ENCODE results near the gene PIP5K1B.
A peak's percentile ranks its signal among the peaks of the same experiment; 100 is the strongest.
"Not testable (repeated sequence)": the region's sequence is repeated elsewhere in the genome, so short reads cannot be mapped to it uniquely, and the experiment has no call there.

PIP5K1B gene

DNA sequence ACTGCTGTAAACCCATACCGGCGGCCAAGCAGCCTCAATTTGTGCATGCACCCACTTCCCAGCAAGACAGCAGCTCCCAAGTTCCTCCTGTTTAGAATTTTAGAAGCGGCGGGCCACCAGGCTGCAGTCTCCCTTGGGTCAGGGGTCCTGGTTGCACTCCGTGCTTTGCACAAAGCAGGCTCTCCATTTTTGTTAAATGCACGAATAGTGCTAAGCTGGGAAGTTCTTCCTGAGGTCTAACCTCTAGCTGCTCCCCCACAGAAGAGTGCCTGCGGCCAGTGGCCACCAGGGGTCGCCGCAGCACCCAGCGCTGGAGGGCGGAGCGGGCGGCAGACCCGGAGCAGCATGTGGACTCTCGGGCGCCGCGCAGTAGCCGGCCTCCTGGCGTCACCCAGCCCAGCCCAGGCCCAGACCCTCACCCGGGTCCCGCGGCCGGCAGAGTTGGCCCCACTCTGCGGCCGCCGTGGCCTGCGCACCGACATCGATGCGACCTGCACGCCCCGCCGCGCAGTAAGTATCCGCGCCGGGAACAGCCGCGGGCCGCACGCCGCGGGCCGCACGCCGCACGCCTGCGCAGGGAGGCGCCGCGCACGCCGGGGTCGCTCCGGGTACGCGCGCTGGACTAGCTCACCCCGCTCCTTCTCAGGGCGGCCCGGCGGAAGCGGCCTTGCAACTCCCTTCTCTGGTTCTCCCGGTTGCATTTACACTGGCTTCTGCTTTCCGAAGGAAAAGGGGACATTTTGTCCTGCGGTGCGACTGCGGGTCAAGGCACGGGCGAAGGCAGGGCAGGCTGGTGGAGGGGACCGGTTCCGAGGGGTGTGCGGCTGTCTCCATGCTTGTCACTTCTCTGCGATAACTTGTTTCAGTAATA lies 330.6 kb downstream of the PIP5K1B start, which contains the start of gene FXN:
TSS of gene FXN (plus strand) at position 315 of the 871 bp plus-strand sequence. CDS start at position 346, 31 bp downstream.
- Histone ChIP-seq H3K9ac (ENCODE audit: low read depth, low read length) (peak within 1 kb of the TSS; percentile 76), H3K4me1 (ENCODE audit: control insufficient read depth, insufficient read depth, low read length) (no peaks in the 10 kb centered on the region), H3K4me3 (ENCODE audit: low read depth, low read length) (peak within 1 kb of the TSS; percentile 95), H3K36me3 (ENCODE audit: control insufficient read depth, insufficient read depth, low read length) (no peaks in the 10 kb centered on the region), H3K9me3 (ENCODE audit: control insufficient read depth, insufficient read depth, low read length) (no peaks in the 10 kb centered on the region), H3K27me3 (ENCODE audit: control insufficient read depth, insufficient read depth, low read length) (no peaks in the 10 kb centered on the region)

DNA sequence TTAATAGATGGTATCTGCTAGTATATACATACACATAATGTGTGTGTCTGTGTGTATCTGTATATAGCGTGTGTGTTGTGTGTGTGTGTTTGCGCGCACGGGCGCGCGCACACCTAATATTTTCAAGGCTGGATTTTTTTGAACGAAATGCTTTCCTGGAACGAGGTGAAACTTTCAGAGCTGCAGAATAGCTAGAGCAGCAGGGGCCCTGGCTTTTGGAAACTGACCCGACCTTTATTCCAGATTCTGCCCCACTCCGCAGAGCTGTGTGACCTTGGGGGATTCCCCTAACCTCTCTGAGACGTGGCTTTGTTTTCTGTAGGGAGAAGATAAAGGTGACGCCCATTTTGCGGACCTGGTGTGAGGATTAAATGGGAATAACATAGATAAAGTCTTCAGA lies 331.3 kb downstream of the PIP5K1B start:
- Histone ChIP-seq H3K27me3 (ENCODE audit: control insufficient read depth, insufficient read depth, low read length) (no peaks in the 10 kb centered on the region), H3K9ac (ENCODE audit: low read depth, low read length) (peak overlapping the region; percentile 76), H3K36me3 (ENCODE audit: control insufficient read depth, insufficient read depth, low read length) (peaks cover 2% of the 10 kb centered on the region), H3K4me3 (ENCODE audit: low read depth, low read length) (peak overlapping the region; percentile 95), H3K9me3 (ENCODE audit: control insufficient read depth, insufficient read depth, low read length) (no peaks in the 10 kb centered on the region), H3K4me1 (ENCODE audit: control insufficient read depth, insufficient read depth, low read length) (peaks cover under 1% of the 10 kb centered on the region)

DNA sequence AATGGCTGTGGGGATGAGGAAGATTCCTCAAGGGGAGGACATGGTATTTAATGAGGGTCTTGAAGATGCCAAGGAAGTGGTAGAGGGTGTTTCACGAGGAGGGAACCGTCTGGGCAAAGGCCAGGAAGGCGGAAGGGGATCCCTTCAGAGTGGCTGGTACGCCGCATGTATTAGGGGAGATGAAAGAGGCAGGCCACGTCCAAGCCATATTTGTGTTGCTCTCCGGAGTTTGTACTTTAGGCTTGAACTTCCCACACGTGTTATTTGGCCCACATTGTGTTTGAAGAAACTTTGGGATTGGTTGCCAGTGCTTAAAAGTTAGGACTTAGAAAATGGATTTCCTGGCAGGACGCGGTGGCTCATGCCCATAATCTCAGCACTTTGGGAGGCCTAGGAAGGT lies 331.8 kb downstream of the PIP5K1B start:
- peak overlapping the region; percentile 41 for H3K9ac ChIP-seq (ENCODE audit: low read depth, low read length)
- peaks cover 4% of the 10 kb centered on the region for H3K4me1 ChIP-seq (ENCODE audit: control insufficient read depth, insufficient read depth, low read length)
- peaks cover 4% of the 10 kb centered on the region for H3K36me3 ChIP-seq (ENCODE audit: control insufficient read depth, insufficient read depth, low read length)
- H3K27me3 ChIP-seq (ENCODE audit: control insufficient read depth, insufficient read depth, low read length) = no peaks in the 10 kb centered on the region
- peak overlapping the region; percentile 95 for H3K4me3 ChIP-seq (ENCODE audit: low read depth, low read length)
- no peaks in the 10 kb centered on the region for H3K9me3 ChIP-seq (ENCODE audit: control insufficient read depth, insufficient read depth, low read length)

DNA sequence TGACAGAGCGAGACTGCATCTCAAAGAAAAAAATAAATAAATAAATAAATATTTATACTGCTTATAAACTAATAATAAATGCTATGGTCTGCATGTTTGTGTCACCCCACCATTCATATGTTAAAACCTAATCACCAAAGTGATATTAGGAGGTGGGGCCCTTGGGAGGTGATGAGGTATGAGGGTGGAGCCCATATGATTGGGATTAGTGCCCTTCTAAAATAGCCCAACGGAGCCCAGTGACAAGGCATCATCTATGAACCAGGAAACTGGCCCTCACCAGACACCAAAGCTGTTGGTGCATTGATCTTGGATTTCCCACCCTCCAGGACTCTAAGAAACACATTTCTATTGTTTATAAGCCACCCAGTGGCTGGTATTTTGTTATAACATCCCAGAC lies 335.6 kb downstream of the PIP5K1B start:
- H3K9me3 ChIP-seq (ENCODE audit: control insufficient read depth, insufficient read depth, low read length) = no peaks in the 10 kb centered on the region
- no peaks in the 10 kb centered on the region for H3K27me3 ChIP-seq (ENCODE audit: control insufficient read depth, insufficient read depth, low read length)
- H3K36me3 ChIP-seq (ENCODE audit: control insufficient read depth, insufficient read depth, low read length) = peaks cover 4% of the 10 kb centered on the region
- H3K4me3 ChIP-seq (ENCODE audit: low read depth, low read length) = no peak overlapping the region
- no peak overlapping the region for H3K9ac ChIP-seq (ENCODE audit: low read depth, low read length)
- peaks cover 13% of the 10 kb centered on the region for H3K4me1 ChIP-seq (ENCODE audit: control insufficient read depth, insufficient read depth, low read length)

DNA sequence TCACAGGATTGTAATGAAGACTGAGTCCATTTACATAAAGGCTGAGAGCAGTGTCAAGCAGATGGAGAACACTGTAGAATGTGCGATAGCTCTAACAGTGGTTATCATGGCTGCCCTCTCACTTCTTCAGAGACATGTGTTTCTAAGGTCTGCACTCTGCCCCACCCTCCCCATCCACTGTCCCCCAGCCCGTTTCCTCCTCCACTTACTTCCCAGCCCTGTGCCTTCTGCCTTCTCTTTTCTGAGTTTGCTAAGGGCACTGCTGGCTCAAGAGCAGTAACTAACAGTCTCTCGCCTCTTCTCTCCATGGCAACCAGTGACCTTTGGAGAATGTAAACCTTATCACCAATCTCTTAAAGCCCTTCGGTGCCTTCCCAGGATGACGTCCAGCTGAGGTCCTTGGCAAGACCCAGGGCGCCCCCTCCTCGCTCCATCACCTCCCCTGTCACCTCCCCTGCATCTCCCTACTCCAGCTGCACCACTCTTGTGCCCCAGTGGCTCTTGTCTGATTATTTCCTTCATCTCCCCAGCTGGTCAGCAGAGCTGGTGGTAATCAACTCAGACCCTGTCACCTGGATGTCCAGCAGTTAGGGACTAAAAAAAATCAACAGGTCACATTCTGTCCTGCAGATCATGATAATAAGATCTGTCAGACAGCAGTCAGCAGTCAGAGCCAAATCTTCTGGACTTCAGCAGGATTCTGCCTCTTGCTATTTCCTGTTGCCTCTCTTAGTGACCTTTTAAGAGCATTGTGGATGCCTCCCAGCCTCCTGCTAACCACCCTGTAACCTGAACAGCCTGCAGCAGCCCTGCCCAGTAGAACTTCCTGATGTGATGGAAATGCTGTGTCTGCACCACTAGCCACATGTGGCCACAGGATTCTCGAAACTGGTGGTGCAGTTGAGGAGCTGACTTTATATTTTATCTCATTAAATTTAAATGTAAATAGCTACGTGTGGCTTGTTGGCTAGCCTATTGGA lies 339.5 kb downstream of the PIP5K1B start:
- no peak overlapping the region for H3K9ac ChIP-seq (ENCODE audit: low read depth, low read length)
- H3K4me1 ChIP-seq (ENCODE audit: control insufficient read depth, insufficient read depth, low read length) = peaks cover 19% of the 10 kb centered on the region
- H3K27me3 ChIP-seq (ENCODE audit: control insufficient read depth, insufficient read depth, low read length) = no peaks in the 10 kb centered on the region
- peaks cover 20% of the 10 kb centered on the region for H3K36me3 ChIP-seq (ENCODE audit: control insufficient read depth, insufficient read depth, low read length)
- no peaks in the 10 kb centered on the region for H3K9me3 ChIP-seq (ENCODE audit: control insufficient read depth, insufficient read depth, low read length)
- H3K4me3 ChIP-seq (ENCODE audit: low read depth, low read length) = no peak overlapping the region

DNA sequence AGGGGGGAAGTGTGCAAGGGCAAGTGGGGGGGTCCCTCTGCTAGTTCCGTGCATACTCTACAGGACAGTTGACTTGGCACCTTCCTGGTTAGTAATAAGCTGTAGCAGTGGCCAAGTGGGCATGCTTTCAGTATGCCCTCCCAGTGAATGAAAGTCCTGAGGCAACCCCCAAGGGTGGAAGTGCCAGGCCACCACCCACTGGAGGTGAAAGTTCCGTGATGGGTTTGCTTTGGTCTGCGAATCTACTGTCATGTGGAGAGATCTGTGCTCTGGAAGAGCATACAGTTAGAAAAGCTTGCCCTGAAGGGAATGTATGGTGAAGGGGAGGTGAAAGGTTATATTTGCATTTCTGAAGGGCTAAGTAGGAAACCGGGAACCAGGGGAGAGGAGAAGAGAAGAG lies 340.8 kb downstream of the PIP5K1B start:
- Histone ChIP-seq H3K36me3 (ENCODE audit: control insufficient read depth, insufficient read depth, low read length) (peaks cover 20% of the 10 kb centered on the region), H3K4me3 (ENCODE audit: low read depth, low read length) (no peak overlapping the region), H3K4me1 (ENCODE audit: control insufficient read depth, insufficient read depth, low read length) (peaks cover 19% of the 10 kb centered on the region), H3K9ac (ENCODE audit: low read depth, low read length) (no peak overlapping the region), H3K27me3 (ENCODE audit: control insufficient read depth, insufficient read depth, low read length) (no peaks in the 10 kb centered on the region), H3K9me3 (ENCODE audit: control insufficient read depth, insufficient read depth, low read length) (no peaks in the 10 kb centered on the region)

DNA sequence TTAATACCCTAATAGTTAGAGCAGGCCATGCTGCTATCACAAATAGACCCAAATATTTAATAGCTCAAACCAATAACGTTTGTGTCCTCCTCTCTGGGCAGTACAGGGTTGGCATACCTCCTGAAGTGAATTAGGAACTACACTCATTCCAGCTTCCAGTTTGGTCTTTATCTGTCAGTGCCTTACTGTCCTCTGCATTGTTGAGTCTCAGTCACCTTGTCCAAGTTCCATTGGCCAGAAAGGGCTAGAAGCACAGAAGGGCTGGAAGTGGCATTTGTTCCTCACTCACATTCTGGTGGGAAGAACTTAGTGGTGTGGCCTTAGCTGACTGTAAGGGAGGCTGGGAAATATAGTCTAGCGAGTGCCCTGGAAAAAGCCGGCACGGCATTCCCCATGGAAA lies 341.7 kb downstream of the PIP5K1B start:
- H3K9me3 ChIP-seq (ENCODE audit: control insufficient read depth, insufficient read depth, low read length) = no peaks in the 10 kb centered on the region
- H3K36me3 ChIP-seq (ENCODE audit: control insufficient read depth, insufficient read depth, low read length) = peaks cover 16% of the 10 kb centered on the region
- H3K9ac ChIP-seq (ENCODE audit: low read depth, low read length) = no peak overlapping the region
- peaks cover 15% of the 10 kb centered on the region for H3K4me1 ChIP-seq (ENCODE audit: control insufficient read depth, insufficient read depth, low read length)
- H3K4me3 ChIP-seq (ENCODE audit: low read depth, low read length) = no peak overlapping the region
- no peaks in the 10 kb centered on the region for H3K27me3 ChIP-seq (ENCODE audit: control insufficient read depth, insufficient read depth, low read length)

DNA sequence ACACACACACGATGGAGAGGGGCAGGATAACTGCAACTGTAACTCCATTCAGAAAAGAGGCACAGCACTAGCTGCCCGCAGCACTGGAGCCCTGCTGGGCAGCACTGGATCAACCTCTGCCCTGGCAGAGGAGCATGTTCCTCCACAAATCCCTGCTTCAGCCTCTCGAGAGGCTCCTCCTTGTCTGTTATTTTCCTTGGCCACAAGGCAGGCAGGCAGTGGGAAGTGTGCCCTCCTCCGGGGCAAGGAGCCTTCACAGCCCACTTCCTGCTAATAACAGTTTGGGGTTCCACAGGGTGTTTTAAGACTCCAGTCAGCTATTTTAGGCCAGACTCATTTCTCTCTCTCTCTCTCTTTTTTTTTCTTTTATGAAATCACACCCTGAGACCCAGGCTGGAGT lies 342.3 kb downstream of the PIP5K1B start:
- H3K4me3 ChIP-seq (ENCODE audit: low read depth, low read length) = no peak overlapping the region
- peaks cover 12% of the 10 kb centered on the region for H3K4me1 ChIP-seq (ENCODE audit: control insufficient read depth, insufficient read depth, low read length)
- no peaks in the 10 kb centered on the region for H3K27me3 ChIP-seq (ENCODE audit: control insufficient read depth, insufficient read depth, low read length)
- peaks cover 16% of the 10 kb centered on the region for H3K36me3 ChIP-seq (ENCODE audit: control insufficient read depth, insufficient read depth, low read length)
- H3K9ac ChIP-seq (ENCODE audit: low read depth, low read length) = no peak overlapping the region
- H3K9me3 ChIP-seq (ENCODE audit: control insufficient read depth, insufficient read depth, low read length) = no peaks in the 10 kb centered on the region

DNA sequence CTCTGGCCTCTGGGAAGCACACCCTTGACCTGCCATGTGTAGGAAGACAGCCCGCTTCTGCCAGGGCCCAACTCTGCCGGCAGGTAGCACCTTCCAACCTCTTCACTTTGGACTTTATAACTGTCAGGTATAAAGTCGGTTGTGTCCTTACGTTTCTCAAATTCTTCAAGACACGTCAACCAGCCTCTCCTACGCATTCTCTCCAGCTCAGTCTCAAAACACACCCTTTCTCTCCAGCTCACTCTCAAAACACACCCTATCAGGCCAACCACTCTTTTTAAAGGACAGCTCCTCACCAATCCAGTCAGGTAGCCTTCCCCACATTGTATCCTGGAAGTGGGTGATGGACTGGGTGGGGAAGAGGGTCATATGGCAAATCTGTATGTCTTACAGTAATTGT lies 344.1 kb downstream of the PIP5K1B start:
- Histone ChIP-seq H3K4me3 (ENCODE audit: low read depth, low read length) (no peak overlapping the region), H3K4me1 (ENCODE audit: control insufficient read depth, insufficient read depth, low read length) (peaks cover 12% of the 10 kb centered on the region), H3K9me3 (ENCODE audit: control insufficient read depth, insufficient read depth, low read length) (no peaks in the 10 kb centered on the region), H3K27me3 (ENCODE audit: control insufficient read depth, insufficient read depth, low read length) (no peaks in the 10 kb centered on the region), H3K9ac (ENCODE audit: low read depth, low read length) (no peak overlapping the region), H3K36me3 (ENCODE audit: control insufficient read depth, insufficient read depth, low read length) (peaks cover 16% of the 10 kb centered on the region)

DNA sequence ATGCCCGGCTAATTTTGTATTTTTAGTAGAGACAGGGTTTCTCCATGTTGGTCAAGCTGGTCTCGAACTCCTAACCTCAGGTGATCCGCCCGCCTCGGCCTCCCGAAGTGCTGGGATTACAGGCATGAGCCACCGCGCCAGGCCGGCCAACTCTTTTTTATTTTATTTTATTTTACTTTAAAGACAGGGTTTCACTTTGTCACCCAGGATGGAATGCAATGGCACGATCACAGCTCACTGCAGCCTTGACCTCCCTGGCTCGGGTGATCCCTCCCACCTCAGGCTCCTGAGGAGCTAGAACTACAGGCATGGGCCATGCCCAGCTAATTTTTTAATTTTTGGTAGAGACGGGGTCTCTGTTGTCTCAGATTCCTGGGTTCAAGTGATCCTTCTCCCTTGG lies 345.9 kb downstream of the PIP5K1B start:
- peaks cover 21% of the 10 kb centered on the region for H3K36me3 ChIP-seq (ENCODE audit: control insufficient read depth, insufficient read depth, low read length)
- not testable (repeated sequence) for H3K27me3 ChIP-seq (ENCODE audit: control insufficient read depth, insufficient read depth, low read length); H3K9ac ChIP-seq (ENCODE audit: low read depth, low read length); H3K4me1 ChIP-seq (ENCODE audit: control insufficient read depth, insufficient read depth, low read length); H3K9me3 ChIP-seq (ENCODE audit: control insufficient read depth, insufficient read depth, low read length); H3K4me3 ChIP-seq (ENCODE audit: low read depth, low read length)

DNA sequence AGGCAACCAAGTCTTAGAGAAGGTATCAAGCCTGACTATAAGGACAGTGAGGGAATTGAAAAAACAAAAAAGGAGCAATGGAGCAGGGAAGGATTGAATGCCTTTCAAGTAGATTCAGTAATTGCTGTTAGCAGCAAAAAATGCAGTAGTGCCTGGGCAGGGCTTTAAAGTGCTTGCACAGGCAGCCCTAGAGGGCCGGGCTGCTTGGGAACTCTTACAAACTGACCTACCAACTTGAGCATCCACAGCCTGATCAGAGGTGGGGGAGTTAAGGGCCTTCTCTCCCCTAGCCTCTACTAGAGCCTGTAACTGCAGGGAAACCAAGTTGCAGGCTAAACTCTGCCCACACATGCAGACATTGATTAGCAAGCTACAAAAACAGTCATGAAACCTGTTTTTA lies 349.9 kb downstream of the PIP5K1B start:
- no peaks in the 10 kb centered on the region for H3K27me3 ChIP-seq (ENCODE audit: control insufficient read depth, insufficient read depth, low read length)
- peaks cover 4% of the 10 kb centered on the region for H3K36me3 ChIP-seq (ENCODE audit: control insufficient read depth, insufficient read depth, low read length)
- H3K9me3 ChIP-seq (ENCODE audit: control insufficient read depth, insufficient read depth, low read length) = no peaks in the 10 kb centered on the region
- H3K9ac ChIP-seq (ENCODE audit: low read depth, low read length) = no peak overlapping the region
- no peak overlapping the region for H3K4me3 ChIP-seq (ENCODE audit: low read depth, low read length)
- H3K4me1 ChIP-seq (ENCODE audit: control insufficient read depth, insufficient read depth, low read length) = no peaks in the 10 kb centered on the region

All from iPS-15b (cell line).